HG03139 (cell line): Measurements from ENCODE around the gene CDK14.

Experiments used
- ATAC-seq: cut with Tn5 transposase; IDR thresholded peaks from one replicate; pipeline ENCODE4 v1.9.1; 2021; ENCODE audit not compliant: unreplicated experiment

CDK14 gene

DNA sequence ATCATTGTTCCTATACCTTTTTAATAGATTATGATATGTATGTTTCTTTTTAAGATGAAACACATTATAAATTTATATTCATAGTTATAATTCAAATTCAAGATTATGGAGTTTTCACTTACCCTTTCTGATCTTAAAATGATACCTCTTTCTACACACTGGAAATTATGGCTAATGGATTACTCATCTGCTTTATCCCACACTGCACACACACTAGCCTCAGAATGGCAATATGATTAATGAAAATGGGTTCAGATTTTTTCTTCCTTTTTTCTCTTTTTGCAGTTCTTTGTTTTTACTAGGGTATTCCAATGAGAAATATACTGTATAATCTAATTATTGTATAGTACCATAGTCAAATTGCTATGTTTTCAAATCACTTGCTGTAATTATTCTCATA lies 585.8 kb downstream of the CDK14 start:
- ATAC-seq = no peak

DNA sequence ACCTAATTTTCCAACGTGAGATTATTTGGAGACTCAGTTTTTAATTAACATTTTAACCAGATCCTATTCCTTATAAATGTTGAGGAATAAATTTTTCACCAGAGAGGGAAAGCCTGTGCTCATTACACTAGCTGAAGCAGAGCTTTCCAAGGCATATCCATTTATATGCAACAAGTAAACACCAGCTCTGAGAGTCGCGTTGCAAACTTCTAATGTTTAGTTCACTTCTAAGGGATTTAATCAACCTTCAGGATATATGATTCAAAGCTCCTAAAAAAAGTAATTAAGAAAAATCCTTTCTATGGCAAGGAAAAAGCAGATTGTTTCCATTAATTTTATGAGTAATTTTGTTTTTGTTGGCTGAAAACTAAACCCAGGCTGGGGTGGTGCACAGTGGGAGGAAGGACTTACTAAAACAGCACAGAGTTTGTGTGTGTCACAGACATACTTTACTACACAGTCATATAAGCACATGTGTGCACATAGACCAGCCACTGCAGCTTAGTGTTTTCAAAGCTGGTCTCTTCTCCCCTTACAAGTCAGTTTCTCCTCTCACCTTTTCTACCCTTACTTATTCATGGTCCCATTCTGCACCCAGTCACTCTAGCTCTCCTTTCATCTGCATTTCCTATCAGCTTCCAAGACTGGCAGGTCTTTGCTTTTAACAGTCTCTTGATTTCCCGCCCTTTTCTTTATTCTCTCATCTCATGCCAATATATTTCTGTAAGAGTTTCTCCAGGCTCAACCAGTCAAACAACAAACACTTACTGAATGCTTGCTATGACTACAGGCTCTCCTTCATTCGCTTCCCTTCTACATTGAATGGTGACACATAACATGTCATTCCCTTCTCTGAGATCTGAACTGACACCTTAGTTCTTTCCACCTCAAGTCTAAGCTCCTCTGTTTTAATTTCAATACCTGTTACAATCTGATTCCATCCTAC lies 587.0 kb downstream of the CDK14 start:
- ATAC-seq = no peak

DNA sequence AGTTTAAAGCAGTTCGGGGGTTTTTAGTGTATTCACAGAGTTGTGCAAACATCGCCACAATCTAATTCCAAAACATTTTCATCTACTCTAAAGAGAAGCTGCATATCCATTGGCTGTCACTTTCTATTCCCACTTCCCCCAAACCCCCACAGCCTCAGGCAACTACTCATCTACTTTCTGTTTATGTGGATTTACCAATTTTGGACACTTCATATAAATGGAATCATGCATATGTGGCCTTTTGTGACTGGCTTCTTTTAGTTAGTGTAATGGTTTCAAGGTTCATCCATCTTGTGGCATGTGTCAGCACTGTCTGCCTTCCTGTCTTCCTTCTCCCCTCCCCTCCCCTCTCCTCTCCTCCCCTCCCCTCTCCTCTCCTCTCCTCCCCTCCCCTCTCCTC lies 589.6 kb downstream of the CDK14 start:
- no peak for ATAC-seq

DNA sequence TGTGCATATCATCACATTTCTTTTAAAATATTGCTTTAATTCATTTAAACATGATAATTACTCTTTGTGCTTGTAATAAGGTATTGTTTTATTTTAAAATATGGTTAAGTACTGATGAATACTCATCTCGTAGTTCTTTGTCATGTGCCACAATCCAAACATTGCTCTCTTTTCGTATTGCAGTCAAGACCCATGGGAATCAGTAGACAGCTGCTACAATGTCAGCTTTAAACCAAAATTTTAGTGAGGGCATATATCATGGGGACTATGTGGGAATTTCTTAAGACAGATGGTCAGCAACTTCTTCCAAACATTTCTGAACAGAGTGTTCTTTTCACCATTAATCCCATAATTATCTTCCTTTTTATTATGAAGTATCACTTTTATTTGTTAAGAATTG lies 590.9 kb downstream of the CDK14 start:
- no peak for ATAC-seq

DNA sequence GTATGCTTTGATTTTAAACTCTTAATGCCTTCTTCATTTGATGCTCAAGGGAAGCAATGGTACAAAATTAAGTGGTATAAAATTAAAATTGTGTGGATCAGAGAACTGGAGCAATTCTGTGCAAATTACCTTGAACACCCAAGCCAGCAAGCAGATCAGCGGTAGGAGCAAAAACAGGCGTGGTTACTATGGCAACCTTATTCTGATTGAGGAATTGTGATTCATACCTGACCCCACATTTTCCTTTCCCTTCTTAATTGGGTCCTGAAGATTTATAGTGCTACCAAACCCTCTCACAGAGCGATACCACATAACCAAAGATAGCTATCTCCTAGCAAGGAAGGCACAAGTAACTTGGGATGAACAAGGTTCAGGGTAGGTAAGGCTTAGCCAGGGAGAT lies 595.6 kb downstream of the CDK14 start:
- no peak for ATAC-seq

DNA sequence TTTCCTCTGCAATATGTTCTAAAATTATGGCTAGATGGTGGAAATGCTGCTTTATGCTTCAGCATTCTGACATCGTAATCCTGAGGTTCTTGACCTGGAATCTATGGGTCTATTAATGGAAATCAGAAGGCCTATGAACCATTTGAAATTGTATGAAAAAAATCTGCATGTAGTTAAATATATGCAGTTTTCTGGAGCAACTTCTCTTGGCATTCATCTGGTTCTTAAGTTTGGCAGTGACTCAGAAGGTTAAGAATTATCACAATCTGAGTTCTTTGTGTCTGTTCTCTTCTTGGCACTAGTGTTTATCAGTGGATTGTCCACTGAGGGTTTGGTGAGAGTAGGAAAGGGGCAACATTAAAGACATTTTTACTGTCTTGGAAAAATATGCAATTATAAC lies 597.0 kb downstream of the CDK14 start:
- no peak for ATAC-seq

DNA sequence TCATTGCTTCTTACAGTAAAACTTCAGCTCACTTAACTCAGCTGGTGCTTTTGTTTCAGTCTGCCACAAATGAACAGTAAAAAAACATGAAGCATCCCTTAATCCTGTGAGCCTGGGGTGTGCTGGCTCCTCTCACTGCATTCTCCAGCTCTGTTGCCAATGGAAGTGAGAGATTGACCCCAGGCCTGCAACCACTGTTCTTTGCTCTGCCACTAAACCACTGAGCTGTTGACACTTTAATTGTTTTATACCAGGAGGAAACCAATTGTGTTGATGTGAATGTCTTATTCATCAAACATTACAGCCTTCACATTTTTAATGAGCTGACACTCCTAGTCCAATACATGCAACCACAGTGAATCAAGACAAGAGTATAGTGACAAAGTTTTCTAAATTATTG lies 598.7 kb downstream of the CDK14 start:
- no peak for ATAC-seq

DNA sequence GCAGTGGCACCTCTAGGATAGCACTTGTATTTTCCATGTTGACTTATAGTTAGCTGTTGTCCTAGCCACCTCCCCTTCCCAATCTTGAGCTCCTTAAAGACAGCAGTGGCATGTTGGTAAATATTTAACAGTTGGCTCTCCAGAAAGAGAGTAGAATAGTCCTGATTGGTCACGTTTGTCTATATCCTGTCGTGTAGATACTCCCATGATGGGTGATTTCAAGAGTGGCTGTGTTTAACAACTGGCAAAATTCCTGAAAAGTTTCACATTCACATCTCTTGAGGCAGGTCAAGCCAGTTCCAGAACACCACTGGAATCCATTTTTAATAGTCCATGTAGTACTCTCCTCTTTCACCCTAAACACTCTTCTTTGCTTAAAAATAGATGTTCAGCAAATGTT lies 599.9 kb downstream of the CDK14 start:
- ATAC-seq = no peak

DNA sequence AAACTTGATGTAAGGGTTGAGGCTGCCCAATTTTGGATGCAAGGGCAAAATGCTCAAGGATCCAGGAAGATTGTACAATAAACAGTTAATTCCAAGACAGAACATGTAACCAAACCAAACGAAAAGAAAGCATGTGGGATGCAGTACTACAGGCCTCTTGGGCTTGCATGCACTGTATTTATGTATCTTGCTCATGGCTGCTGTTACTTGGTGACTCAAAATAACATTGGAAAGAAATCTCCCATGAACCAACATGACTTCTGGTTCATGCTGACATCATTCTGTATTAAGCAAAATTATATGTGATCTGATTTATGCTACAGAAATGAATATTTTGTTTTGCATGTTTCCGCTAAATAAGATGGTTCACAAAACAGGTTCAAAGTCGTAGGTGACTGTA lies 602.2 kb downstream of the CDK14 start:
- ATAC-seq = no peak

DNA sequence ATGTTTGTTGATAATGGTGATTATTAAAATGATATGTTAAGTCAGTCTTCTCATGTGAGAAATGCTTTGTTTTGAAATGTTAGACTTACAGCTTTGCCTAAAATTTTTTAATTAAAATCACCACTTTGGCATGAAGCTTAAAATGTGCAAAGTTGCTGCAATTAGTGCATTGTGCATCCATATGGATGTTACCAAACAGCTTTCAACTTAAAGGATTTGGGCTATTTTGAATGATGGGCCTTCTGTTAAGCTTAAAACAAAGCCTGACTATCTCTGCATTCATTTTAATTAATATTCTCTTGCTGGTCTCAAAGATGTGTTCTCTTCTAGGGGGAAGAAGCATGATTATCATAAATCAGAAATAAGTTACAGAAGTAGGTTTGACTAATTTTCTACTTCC lies 603.5 kb downstream of the CDK14 start:
- no peak for ATAC-seq

DNA sequence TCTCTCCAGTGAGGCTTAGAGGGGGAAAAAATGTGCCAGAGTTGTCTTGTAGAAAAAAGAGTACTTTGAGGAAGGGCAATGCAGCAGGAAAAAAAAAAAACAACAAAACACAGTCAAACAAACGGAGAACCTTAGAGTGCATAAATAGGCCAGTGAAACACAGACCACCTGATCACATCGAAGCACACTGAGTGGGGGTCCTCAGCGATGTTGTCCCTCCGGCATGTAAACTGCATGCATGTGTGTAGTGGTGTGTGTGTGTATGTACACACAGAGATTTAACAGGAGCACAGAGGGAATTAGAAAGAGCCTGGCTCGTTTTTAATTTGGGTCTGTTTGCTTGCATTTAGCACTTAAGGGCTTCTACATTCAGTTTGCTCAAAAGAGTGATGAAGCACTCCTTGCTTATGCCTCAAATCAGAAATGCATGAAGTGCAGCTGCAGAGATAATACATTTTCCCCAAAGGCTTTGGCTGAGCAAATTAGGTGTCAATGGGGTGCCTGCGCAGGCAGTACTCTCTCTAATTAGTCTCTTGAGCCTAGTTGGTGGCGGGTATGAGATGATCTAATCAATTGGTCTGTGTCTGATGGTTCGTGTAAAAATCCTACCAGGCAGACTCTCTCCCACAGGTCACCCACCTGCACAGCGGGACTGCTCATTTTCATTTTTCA lies 605.5 kb downstream of the CDK14 start:
- ATAC-seq = no peak

DNA sequence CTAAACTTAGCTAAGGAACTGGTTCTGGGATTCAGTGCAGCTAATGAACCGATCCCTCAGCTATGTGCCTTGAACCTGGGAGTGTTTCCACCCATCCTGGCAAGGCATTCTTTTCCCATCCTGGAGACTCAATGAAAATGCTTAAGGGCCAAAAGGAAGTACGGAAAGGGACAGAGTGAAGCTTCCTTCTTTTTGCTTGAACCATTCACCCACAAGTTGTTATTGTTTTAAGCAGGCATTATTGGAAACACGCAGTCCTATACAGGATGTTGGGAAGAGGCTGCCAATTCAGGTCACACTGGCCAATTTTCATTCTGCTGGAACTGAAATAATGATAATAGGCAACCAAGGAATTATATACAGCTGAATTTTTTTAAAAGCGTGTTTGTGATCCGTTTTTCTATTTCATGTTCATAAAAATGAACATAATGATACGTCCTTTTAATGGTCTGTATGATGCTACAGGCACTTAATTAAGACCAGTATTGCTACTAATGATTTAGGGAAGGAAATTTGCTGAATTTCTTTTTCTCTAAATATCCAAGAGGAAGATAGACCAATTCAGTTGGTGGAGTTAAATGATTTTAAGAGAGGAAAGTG lies 610.3 kb downstream of the CDK14 start:
- ATAC-seq = no peak

DNA sequence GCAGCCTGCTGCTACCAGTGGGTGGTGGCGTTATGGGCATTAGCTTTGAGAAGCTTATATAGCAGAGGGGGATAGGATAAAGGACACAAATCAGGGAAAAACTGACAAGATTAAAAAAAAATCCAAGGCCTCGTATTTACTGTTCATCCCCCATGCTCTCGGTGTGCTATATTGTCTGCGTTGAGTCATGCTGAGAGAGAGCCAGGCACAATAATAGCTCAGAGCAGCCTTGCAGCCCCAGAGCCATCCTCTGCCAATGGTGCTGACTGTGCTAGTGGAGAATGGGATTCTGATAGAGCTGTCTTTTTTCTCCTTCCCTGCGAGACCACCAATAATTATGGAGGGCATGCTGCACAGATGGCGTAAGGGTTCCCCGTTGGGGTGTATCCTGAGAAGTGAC lies 616.5 kb downstream of the CDK14 start:
- no peak for ATAC-seq

DNA sequence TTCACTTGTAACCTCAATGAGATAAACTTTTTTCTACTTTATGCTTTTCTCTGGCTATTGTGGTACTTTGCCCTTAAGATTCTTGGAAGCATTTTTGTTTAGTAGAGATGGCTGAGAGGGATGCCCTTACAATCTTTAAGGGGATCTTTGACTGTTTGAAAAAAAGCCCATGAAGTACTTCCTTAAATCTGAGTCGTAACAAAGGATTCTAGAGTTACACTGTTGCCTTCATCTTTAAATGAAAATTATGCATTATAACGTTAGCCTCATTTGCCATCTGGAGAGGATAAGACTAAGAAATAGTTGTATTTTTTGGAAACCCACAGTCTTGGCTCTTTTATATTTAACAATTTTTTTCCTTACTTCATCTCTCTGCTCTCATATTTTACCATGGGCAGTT lies 630.3 kb downstream of the CDK14 start:
- ATAC-seq = no peak

DNA sequence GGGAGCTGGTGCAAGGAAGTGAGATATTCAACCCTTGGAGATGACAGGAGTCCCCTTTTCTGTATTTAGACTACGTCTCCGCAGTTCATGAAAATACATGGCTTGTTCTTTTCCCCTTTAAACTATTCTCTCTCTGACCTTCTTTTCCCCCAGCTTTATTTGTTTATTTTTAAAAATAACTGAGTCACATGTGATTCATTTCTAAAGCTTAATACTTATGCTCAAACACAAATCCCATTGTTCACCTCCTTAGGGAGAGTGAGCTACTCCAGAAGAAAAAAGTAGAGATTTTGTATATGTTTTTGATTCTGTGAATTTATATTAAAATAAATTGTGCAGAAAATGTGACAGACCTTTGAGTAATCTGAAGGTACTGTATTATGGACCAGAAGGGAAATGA lies 632.2 kb downstream of the CDK14 start:
- ATAC-seq = no peak

DNA sequence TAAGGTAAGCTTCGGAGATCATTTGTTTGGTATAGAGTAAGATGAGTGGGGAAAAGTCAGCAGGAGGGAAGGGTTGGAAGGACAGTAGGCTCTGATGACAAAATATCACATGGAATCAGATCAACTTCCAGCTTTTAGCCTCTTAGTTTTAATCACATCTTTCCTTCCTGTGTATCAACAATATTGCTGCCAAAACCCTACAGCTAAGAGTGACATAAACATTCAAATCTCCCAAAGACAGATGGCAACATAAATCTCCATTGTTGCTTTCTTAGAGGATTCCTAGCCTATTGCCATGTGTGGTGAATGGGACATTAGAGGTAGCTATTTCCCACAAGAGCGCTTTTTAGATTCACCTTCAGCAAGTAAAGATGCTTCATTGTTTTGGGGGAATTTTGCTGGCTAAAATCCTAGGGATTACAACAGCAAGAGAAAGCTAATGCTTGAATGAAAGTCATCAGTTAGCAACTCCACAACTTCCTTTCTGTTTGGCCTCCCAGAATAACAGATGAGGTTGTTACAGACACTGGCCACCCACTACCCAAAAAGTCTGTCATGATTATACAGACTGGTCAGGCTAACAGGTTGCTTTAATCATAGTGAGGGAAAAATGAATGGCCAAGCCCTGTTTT lies 632.9 kb downstream of the CDK14 start:
- ATAC-seq = no peak

DNA sequence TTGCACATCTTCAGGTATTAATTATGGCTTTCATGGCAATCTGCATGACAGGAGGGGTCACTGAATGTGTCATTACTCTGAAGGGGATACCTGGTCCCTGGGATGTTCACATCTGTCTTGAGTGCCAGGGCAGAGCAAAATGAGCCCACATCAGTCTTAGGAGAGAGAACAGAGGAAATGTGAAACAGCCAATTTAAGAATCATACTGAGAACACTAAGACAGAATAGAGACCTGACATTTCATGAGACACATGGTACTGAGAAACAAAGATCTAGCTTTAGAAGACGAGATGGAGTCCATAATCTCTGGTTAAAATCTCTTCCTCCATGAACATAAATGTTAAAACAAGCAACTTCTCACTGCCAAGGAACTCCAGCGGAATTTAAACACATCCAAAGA lies 634.0 kb downstream of the CDK14 start:
- ATAC-seq = no peak

DNA sequence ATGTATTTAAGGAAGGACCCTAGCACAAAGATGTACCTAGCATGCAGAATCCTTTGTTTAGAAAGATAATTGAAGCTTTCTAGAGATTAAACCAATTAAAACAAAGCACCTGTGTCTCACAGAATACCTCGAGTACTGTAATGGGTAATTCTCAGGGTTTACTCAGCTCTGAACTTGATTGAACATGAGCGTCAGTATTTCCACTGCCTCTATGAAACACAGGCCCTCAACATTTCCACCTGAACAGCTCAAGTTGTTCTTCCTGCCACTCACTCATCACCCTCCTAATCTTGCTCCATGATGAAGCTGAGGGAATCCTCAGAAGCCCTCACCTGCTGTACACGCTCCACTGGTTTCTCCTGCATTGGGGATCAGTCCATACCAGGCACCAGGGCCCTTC lies 634.4 kb downstream of the CDK14 start:
- ATAC-seq = no peak

DNA sequence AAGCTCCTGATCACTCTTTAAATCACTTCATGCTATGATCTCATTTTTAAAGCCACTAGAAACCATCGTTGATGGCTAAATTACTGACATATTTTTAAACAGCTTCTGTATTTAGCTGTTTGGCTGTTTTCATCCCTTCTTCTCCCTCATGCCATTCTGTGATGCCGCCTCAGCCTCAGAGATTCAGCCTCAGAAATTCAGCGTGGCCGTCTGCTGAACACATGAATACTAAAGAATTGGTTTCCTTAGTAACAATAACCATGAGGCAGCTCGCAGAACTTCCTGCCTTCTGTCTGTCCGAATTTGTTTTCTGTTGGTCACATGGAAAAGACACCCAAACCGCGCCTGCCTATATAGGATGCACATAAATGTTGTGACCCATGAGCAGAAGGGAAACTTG lies 637.1 kb downstream of the CDK14 start:
- no peak for ATAC-seq

DNA sequence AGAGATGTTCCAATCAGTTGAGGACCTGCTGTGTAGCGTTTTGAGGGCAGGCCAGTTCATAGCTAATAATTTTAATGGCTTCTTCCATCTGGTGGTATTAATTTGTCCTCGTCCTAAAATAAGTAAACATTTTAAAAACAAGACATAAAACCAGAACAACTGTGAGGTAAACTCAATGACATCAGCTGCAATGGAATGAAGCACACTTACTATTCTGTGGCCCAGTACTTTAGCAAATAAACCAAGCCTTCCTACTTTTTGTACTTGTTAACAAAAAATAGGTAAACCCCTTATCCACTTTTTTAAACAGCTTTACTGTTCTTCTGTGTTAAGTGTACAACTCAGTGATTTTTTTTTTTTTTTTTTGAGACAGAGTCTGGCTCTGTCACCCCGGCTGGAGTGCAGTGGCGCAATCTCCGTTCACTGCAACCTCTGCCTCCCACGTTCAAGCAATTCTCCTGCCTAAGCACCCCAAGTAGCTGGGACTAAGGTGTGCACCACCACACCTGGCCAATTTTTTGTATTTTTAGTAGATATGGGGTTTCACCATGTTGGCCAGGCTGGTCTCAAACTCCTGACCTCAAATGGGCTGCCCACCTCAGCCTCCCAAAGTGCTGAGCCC lies 639.2 kb downstream of the CDK14 start:
- ATAC-seq = no peak

DNA sequence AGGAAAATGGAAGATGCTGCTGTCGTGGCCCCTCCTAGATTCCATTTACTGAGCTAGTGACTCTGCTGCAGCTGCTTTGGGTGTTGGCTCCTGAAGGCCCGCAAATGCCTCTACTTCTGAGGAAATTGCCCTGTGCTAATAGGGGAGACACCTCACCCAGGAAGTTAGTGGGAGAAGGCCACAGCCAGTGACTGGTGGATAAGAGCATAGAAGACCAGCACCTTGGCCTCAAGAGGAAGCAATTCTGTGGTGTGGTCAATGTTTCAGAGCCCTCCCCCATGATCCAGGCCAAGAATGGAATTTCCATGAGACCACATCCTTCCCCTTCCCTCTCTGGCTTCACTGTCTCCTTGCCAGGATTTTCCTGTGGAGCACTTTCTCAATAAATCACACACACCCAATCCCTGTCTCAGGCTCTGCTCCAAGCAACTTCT lies 643.1 kb downstream of the CDK14 start:
- no peak for ATAC-seq
